Measurements from ENCODE around the gene SETDB2. TPM values are rescaled to one million over a fixed set of nuclear protein-coding genes. Genes with fewer than 3 reads are reported as not detected.
A peak's percentile ranks its signal among the peaks of the same experiment; 100 is the strongest.

Gene SETDB2
- total and polyA plus RNA-seq, 4 donors = 5.0 to 22.9 (median 8.6) TPM

DNA sequence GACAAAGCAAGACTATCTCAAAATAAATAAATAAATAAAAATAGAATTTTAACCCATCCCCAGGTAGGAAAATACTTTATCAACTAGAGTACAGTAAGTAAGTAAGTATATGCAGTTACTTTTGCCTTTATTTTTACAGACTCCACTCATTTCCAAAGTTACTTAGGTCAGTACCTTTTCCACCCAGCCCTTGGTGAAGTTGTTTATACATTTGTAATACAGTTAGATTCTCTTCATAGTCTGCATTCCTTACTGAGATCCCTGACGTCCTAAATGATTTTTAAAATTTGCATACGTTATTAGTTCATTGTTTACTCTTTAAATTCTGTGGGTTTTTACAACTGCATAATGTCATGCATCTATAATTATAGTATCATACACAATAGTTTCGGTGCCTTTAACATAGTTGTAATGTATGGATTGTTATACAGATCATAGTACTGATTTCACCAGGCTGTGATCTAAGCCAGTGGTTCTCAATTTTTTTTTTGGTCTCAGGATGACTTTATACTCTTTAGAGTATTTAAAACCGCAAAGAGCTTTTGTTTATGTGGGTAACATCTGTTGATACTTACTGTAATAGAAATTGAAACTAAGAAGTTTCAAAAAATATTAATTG, 10.4 kb downstream of the SETDB2 start:
- DNase-seq (peak in 2 of 3 donors; percentile 12 to 17), ATAC-seq (ENCODE audit: insufficient read depth, low FRiP score) (no peak)
- no peak overlapping the region for H3K4me3 ChIP-seq
- peaks cover 0 to 6% (median 0%) of the 10 kb centered on the region in 4 donors for H3K36me3 ChIP-seq (ENCODE audit: control insufficient read depth in 4 of 4, insufficient read depth in 4 of 4, low read length in 4 of 4)
- WGBS, 2 donors = 61 to 76% methylated on average over 4 of the region's 4 CpGs
- no peaks in the 10 kb centered on the region for H3K9me3 ChIP-seq (ENCODE audit: control insufficient read depth in 4 of 4, insufficient read depth in 3 of 4, low read length in 3 of 4)
- H3K27ac ChIP-seq (ENCODE audit: low read depth in 1 of 2, low read length in 1 of 2) = no peak overlapping the region
- no peak overlapping the region for H3K9ac ChIP-seq (ENCODE audit: insufficient read depth in 1 of 2, low read length in 2 of 2)
- TF ChIP-seq, protein P1, sequence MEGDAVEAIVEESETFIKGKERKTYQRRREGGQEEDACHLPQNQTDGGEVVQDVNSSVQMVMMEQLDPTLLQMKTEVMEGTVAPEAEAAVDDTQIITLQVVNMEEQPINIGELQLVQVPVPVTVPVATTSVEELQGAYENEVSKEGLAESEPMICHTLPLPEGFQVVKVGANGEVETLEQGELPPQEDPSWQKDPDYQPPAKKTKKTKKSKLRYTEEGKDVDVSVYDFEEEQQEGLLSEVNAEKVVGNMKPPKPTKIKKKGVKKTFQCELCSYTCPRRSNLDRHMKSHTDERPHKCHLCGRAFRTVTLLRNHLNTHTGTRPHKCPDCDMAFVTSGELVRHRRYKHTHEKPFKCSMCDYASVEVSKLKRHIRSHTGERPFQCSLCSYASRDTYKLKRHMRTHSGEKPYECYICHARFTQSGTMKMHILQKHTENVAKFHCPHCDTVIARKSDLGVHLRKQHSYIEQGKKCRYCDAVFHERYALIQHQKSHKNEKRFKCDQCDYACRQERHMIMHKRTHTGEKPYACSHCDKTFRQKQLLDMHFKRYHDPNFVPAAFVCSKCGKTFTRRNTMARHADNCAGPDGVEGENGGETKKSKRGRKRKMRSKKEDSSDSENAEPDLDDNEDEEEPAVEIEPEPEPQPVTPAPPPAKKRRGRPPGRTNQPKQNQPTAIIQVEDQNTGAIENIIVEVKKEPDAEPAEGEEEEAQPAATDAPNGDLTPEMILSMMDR (IDR thresholded peaks at IDR 0.05; ENCODE audit: control extremely low read depth, extremely low read depth) = no peak
- H3K27me3 ChIP-seq (ENCODE audit: control insufficient read depth in 3 of 3, insufficient read depth in 3 of 3, low read length in 2 of 3) = no peaks in the 10 kb centered on the region
- H3K4me1 ChIP-seq (ENCODE audit: control insufficient read depth in 5 of 5, insufficient read depth in 5 of 5, low read length in 5 of 5) = peaks cover 0 to 6% (median 2%) of the 10 kb centered on the region in 5 donors

DNA sequence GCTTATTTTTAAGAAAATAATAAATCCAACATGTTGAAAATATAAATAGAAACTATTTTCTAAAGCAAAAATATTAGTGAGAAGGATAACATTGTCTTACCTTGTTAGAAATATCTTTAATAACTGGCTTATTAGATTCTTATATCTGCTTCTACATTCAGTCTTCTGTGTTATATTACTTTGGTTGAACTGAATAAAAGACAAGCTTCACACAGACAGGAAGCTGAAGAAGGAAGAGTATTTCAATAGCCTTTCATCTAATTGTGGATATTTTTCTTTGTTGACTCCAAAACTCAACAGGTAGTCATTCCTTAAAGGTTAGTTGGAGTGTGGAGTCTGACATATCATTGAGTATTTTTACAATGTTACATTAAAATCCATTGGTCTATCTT, 10.9 kb downstream of the SETDB2 start:
- no peaks in the 10 kb centered on the region for H3K27me3 ChIP-seq (ENCODE audit: control insufficient read depth in 3 of 3, insufficient read depth in 3 of 3, low read length in 2 of 3)
- peaks cover 0 to 4% (median 0%) of the 10 kb centered on the region in 4 donors for H3K36me3 ChIP-seq (ENCODE audit: control insufficient read depth in 4 of 4, insufficient read depth in 4 of 4, low read length in 4 of 4)
- no peak overlapping the region for H3K9ac ChIP-seq (ENCODE audit: insufficient read depth in 1 of 2, low read length in 2 of 2)
- H3K9me3 ChIP-seq (ENCODE audit: control insufficient read depth in 4 of 4, insufficient read depth in 3 of 4, low read length in 3 of 4) = no peaks in the 10 kb centered on the region
- ATAC-seq (ENCODE audit: insufficient read depth, low FRiP score) = no peak
- DNase-seq = no peak
- H3K4me3 ChIP-seq = no peak overlapping the region
- H3K4me1 ChIP-seq (ENCODE audit: control insufficient read depth in 5 of 5, insufficient read depth in 5 of 5, low read length in 5 of 5) = peaks cover 0 to 6% (median 1%) of the 10 kb centered on the region in 5 donors
- H3K27ac ChIP-seq (ENCODE audit: low read depth in 1 of 2, low read length in 1 of 2) = no peak overlapping the region
- TF ChIP-seq, protein P1 (IDR thresholded peaks at IDR 0.05; ENCODE audit: control extremely low read depth, extremely low read depth) = no peak

DNA sequence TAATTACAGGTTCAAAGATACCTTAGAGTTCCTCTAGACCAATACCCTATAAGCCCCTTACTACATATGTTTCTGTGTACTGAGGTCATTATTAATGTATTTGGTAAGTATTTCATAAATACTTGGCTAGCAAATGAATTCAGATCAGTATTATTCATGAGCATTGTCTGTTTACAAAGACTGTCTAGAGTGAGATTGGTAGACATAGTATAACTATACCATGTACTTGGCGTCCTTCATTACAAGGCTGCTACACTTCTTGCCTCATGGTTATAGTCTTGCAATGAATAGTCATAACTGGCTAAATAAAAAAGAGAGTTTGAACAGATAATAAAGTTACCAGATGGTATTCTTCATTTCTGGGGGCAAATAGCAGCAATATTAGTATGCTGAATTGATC, 12.1 kb downstream of the SETDB2 start:
- H3K9me3 ChIP-seq (ENCODE audit: control insufficient read depth in 4 of 4, insufficient read depth in 3 of 4, low read length in 3 of 4) = no peaks in the 10 kb centered on the region
- no peak overlapping the region for H3K27ac ChIP-seq (ENCODE audit: low read depth in 1 of 2, low read length in 1 of 2)
- ATAC-seq (ENCODE audit: insufficient read depth, low FRiP score) (no peak), DNase-seq (no peak)
- H3K36me3 ChIP-seq (ENCODE audit: control insufficient read depth in 4 of 4, insufficient read depth in 4 of 4, low read length in 4 of 4) = peaks cover 0 to 8% (median 3%) of the 10 kb centered on the region in 4 donors
- TF ChIP-seq, protein P1 (IDR thresholded peaks at IDR 0.05; ENCODE audit: control extremely low read depth, extremely low read depth) = no peak
- no peak overlapping the region for H3K4me3 ChIP-seq
- WGBS, 2 donors = 94 to 97% methylated on average over 1 of the region's 1 CpG
- H3K9ac ChIP-seq (ENCODE audit: insufficient read depth in 1 of 2, low read length in 2 of 2) = no peak overlapping the region
- H3K27me3 ChIP-seq (ENCODE audit: control insufficient read depth in 3 of 3, insufficient read depth in 3 of 3, low read length in 2 of 3) = no peaks in the 10 kb centered on the region
- peaks cover 0 to 6% (median 0%) of the 10 kb centered on the region in 5 donors for H3K4me1 ChIP-seq (ENCODE audit: control insufficient read depth in 5 of 5, insufficient read depth in 5 of 5, low read length in 5 of 5)

DNA sequence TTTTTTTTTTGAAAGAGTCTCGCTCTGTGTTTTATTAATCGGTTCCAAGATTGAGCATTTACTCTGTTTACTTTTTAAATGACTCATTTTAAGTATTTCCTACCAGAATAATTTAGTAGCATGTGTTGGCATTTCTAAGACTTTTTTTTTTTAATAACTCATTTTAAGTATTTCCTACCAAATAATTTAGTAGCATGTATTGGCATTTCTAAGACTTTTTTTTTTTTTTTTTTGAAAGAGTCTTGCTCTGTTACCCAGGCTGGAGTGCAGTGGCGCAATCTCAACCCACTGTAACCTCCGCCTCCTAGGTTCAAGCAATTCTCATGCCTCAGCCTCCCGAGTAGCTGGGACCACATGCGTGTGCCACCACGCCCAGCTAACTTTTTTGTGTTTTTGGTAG, 13.1 kb downstream of the SETDB2 start:
- 74 to 80% methylated on average over 7 of the region's 7 CpGs for WGBS, 2 donors
- no peak for ATAC-seq (ENCODE audit: insufficient read depth, low FRiP score)
- peak overlapping the region in 1 of 2 donors; percentile 63 for H3K27ac ChIP-seq (ENCODE audit: low read depth in 1 of 2, low read length in 1 of 2)
- H3K27me3 ChIP-seq (ENCODE audit: control insufficient read depth in 3 of 3, insufficient read depth in 3 of 3, low read length in 2 of 3) = no peaks in the 10 kb centered on the region
- H3K36me3 ChIP-seq (ENCODE audit: control insufficient read depth in 4 of 4, insufficient read depth in 4 of 4, low read length in 4 of 4) = peaks cover 3 to 17% (median 12%) of the 10 kb centered on the region in 4 donors
- TF ChIP-seq, protein P1 (IDR thresholded peaks at IDR 0.05; ENCODE audit: control extremely low read depth, extremely low read depth) = no peak
- no peak overlapping the region for H3K9ac ChIP-seq (ENCODE audit: insufficient read depth in 1 of 2, low read length in 2 of 2)
- H3K4me1 ChIP-seq (ENCODE audit: control insufficient read depth in 5 of 5, insufficient read depth in 5 of 5, low read length in 5 of 5) = peaks cover 0 to 6% (median 0%) of the 10 kb centered on the region in 5 donors
- no peak overlapping the region for H3K4me3 ChIP-seq
- H3K9me3 ChIP-seq (ENCODE audit: control insufficient read depth in 4 of 4, insufficient read depth in 3 of 4, low read length in 3 of 4) = peaks cover 0 to 3% (median 0%) of the 10 kb centered on the region in 4 donors
- no peak for DNase-seq
